HG02763 (cell line): ENCODE measurements around the gene SLC6A12.

Source experiments
- ATAC-seq: cut with Tn5 transposase; IDR thresholded peaks from one replicate; pipeline ENCODE4 v1.9.1; 2021; ENCODE audit warnings: mild to moderate bottlenecking, moderate library complexity; ENCODE audit not compliant: unreplicated experiment

The SLC6A12 gene

DNA sequence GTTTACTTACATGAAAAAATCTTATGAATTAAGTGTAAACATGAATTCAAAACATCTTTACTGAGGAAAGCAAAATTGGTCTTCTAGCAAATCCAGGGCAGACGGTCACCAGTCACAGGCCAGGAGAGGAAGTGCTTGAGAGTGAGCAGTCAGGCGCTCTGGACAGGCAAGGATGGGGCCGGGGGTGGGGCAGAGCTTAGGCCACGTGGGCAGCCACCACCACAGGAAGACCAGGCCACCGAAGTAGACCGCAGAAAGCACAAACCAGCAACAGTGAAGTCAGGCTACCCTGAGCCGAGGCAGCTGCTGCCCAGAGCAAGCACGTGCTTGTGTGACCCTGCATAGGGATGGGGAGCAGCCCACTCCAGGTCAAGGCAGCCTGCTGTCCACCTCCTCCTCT, 33.5 kb downstream of the SLC6A12 start:
- no peak for ATAC-seq

DNA sequence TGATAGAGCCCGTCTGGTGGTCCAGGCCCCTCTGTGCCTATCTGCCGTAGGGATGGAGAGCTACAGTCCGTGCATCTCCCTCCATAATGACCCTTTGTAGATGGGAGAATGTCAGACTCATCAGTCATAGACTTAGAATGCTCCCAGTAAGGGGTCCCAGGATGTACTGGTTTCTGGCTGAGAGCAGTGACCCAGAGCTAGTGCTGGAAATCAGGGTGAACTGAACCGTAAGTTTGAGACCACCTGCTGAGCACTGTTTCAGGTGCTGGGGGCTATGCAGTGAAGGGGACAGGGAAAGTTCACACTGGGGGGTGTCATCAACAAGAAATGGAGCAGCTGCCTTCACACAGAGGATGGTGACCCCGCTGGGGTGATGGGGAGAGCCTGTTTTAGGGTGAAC, 34.1 kb downstream of the SLC6A12 start:
- no peak for ATAC-seq

DNA sequence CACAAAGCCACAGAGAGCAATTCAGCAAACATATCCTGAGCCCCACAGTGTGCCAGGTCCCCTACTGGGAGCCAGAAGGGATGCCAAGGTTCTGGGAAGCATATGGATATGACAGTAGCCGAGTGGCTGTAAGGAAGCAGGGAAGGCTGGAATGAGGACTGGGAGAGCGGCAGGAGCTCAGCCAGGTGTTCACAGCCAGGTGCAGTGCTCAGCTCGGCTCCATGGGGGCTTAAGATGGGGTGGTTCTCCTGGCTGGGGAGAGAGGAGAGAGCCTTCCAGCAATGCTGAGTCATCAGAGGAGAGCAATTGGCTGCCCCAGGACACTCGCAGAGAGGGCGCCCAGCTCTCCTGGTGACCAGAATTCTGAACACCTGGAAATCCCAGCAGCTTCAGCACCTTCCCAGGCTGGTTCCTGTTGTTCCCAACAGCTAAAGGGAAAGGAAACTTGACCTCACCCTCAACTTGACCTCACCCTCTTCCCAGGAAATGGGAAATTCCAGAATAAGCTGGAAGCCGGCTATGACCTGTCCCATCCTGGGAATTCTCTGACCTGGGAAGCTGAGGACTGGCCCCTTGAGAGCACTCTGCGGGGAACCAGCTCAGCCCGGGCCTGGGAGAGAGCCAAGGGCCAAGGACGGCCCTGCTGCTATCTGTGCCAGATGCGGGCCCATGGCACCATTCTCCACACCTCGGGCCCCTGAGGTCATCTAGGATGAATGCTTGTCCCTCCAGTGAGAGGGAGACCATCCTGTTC, 34.6 kb downstream of the SLC6A12 start:
- no peak for ATAC-seq

DNA sequence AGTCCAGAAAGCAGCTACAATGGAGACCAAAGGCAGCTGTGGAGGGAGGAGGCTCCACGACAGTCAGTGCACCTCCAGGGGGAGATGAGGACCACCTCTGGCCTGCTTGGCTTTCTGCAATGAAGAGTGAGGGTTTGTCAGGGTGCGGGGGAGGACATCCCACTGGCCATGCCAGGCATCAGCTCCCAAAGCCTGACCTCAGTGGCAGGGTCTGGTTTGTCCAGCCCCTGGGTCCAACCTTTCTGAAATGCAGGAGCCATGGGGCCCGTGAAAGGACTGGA, 35.2 kb downstream of the SLC6A12 start:
- ATAC-seq: no peak

DNA sequence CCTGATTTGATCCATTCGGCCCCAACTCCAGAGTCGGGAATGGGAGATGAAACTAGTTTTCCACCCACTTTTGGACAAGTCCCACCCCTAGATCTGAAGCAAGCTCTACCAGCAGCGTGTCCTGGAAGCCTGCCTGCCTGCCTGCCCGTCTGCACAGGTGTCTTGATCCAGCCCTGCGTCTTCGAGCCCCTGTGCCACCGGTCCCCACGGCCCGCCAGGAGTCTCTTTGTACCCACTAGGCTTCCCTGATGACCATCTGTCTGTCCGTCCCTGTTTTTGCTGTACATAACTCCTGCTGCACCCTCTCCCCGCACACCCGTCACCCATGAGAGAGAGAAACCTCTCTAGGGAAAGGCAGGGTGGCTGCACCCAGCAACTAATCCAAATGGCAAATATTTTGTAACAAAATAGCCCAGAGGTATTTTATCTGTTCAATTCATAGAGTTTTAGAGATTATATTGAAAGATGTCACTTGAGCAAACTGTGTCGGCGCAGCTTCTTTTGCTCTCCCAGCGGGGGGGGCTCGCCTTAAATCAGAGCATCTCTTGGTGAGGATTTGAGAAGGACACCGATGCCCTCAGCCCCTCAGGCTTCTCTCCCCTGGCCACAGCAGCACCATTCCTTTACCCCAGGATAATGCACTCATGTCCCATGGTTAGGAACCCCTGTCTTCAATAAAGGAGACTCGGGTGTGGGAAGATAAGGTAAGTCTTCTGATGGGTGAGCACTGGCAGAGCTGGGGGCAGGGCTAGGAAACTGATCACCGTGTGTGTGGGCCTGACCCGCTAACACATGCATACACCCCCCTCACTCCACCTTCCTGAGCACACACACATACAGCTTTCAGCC, 35.8 kb downstream of the SLC6A12 start:
- no peak for ATAC-seq

DNA sequence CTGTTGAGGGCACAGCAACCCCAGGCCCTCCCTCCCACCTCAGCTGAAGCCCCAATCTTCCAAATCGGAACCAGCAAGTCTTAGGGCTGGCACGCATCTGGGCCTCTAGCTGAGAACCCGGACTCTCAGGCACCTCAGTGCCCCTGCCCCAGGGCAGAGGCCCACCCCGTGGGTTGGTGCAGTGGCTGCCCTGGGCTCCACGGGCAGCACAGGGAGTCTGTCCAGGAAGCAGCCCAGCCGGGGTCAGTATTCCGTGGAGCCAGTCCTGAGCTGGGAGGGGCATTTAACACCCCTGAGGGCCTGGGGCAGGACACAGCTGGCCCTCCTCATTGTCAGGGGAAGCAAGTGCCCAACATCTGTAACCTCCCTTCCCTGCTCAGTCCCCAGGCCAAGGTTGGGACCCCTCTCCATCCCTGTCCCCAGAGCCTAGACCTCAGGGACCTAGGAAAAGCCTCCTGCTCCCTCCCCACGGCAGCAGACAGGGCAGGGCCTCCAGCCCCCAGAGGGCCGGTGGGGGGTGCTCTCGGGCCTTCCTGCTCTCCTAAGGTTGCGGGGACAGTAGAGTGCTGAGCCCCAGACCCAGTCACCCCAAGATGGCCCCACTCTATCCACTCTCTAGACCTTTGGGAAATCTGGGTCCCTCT, 36.5 kb downstream of the SLC6A12 start:
- no peak for ATAC-seq

DNA sequence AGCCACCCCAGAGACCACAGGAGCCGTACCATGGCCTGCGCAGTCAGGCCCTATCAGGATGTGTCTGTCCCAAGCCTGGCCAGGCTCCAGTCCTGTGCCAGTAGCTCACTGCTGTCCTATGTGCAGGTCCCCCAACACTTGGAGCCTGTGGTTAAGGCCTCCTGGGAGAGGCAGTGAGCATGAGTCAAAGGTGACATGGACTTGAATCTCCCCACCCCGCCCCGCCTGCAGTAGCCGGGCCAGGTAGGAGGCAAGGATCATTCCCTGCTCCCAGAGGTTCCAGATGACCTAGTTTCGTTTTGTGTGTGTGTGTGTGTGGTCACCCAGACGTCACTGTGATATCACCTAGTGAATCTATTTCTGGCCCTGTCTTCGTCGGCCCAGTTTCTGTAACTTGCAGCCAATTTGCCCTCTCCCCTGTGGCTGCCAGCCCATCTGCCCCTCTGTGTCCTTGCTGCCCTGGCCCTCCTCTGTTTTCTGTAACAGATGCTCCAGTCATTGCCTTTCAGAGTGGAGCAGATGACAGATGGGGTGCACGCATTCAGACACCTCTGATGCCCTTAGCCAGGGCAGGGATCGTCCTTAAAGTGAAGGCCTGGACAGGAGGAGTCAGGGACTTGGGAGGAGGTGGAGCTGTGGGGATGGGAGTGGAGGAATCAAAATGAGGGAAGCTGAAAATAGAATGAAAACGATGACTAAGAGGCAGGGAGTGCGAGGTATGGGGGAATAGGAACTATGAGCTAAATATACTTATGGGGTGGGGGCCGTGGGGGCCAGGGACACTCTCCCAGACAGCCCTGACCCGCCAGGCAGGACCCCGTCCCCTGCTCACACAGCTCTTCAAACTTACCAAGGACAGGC, 37.4 kb downstream of the SLC6A12 start:
- no peak for ATAC-seq

DNA sequence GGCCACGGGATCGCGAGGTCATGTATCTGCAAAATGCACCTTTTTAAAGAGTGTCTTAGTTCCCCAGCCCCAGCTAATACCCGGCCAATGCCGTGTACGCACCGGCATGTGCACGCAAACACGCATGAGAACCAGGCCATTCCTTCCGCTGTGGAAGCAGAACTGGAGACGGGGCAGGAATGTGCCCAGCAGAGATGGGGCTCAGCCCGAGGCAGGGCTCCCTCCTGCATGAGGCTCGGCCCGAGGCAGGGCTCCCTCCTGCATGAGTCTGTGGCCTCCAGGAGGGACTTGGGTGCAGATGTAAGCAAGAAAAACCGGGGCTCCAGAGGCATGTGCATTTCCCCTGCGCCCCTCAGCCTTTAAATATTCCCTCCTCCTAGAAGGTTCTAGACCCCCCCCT, 38.2 kb downstream of the SLC6A12 start:
- ATAC-seq: no peak

DNA sequence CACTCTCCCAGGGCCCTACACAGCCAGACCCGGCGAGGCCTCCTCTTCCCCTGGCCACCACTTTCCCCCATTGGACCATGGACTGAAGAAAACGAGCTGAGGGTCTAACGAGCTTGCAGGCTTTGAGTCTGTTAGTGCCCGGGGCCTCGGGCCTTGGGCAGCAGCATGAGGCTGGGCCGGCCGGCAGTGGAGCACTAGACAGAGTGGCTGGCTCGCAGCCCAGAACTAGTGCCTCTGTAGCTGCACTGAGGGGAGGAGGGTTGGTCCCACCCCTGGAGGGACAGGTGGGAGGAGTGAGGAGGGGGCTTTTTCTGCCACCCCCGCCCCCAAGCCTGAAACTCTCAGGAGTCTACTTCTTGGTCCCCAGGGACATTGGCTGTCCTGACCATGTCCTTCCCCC, 38.7 kb downstream of the SLC6A12 start:
- ATAC-seq: no peak

DNA sequence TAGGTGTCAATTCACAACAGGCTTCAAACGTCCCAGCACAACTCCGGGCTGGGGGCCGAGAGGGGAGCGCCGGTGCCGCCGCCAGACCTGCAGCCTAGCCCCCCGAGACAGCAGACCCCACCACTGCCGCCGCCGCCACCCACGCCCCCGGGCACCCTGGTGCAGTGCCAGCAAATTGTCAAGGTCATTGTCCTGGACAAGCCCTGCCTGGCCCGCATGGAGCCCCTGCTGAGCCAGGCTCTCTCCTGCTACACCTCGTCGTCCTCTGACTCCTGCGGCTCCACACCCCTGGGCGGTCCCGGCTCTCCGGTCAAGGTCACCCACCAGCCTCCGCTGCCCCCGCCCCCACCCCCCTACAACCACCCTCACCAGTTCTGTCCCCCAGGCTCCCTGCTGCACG, 39.4 kb downstream of the SLC6A12 start:
- no peak for ATAC-seq

DNA sequence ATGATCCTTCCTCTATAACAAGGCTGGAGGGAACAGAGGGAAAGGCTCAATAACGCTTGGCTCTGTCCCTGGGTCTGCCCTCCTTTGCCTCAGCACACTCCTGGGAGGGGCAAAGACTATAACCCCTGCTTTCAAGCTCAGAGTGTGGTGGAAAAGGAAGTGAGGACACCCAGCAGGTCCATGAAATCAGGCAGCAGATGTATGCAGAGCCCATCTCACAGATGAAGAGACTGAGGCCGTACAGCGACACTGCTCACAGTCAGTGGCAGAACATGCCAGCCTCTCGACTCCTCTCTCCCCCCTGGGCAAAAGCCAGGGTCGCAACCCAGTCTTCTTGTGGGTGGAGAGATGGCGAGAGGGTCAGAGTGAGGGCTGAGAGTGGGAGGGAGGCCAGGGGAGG, 39.8 kb downstream of the SLC6A12 start:
- no peak for ATAC-seq

DNA sequence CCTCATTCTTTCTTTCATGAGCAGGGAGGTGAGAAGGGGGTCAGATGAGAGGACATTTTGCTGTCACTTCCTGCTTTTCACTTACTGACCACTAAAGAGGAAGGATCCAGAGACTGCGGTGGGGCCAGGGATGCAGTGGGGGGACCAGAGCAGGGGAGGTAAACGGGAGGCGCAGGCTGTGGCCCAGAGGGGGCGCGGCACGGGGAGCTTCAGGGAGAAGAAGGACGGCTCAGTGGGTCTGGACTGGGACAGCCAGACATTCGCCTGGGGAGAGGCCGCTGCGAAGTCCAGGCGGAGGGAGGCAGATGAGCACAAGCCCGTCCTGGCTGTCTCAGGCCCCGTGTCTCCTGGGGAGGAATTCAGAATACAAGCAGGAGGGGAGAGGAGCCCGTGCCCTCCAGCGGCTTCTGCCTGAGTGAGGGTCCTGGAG, 41.2 kb downstream of the SLC6A12 start:
- ATAC-seq: no peak

DNA sequence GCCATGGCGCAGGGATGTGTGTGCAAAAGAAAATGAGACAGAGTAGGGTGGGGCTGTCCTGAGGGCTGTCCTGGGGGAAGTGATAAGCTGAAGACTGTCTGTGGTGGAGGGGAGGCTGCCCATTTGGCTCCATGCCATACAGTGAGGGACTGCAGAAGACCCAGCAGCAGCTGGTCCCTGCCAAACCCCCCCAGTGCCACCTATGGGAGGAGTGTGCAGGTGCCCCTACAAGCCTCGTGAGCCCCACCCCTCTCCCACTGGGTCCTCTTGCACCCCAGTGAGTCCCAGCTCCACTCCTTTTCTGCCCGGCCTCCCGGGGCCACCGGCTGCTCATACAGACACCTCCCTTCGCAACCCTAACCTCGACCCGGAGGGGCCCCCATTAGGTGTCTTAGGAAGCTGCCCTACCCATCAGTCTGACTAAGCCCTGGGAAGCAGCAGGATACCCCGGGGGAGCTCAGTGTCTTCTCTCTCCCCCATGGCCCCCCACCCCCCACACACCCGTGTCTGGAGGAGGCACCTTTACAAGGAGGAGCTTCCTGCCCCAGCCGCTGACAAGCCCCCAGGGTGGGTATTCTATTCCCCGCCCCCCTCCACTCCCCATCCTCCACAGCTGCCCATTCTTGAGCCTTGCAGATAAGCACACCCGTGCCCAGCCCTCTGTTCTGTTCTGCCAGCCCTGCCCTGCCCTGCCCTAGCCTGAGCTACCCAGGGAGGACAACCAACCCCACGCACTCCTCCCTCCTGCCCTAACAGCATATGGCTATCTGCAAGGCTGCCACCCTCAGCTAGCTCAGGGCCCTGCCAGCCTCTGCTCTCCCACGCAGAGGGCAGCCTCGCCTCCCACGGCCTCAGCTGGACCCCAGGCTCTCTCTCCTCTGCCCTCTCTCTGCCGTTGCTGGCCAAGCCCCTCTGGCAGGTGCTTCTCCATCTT, 41.9 kb downstream of the SLC6A12 start:
- no peak for ATAC-seq

DNA sequence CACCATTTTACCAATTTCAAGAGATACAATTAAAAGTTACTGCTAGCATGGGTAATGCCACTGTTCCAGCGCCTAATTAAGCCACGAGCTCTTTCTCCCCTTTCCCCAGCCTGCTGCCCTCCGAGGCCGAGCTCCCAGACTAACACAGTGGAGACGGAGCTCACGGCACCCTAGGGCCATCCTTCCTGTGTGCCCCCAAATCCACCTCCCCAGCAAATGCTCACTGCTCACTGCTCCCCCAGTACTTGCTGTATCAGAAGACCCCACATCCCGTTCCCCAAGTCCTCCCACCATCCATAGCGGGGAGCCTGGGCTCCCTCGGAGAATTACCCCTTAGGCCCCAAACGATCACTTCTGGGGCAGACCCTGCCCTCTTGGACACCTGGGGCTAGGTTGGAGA, 42.7 kb downstream of the SLC6A12 start:
- ATAC-seq: no peak

DNA sequence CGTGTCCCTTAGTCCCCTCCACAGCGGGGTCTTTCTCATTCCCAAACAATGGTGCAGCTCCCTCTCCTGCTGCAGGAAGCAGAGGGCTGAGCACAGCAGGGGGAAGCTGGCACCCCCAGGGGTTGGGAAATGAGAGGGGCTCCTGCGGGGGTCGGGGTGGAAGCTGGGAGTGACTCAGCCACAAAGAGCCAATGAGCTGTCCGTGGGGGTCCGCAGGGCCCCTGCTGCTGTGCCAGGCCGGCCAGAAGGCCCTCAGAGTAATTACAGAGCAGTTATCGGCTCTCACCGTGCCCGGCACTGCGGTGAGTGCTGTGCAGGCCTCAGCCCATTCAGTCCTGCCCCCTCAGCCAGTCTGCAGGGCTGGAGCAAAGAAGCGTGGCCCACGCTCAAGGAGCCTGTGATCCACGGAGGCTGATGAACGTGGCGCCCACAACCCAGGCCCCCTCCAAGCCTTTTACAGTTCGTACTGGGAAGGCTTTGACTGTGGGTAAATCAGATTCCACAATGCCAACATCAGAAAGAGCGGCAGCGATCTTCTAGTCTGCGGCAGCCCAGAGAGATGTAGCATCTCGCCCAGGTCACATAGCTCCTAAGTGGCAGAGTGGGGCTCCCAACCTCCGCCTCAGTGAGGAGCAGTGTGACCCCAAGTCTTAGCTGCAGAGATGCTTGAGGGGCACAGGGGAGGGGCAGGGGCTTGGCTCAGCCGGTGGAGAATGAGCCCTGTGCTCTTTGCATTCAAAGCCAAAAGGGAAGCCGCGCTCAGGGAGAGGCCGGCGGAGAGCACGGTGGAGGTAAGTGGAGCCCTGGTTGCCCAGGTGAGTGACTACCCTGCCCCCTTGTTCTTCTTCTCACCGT, 43.4 kb downstream of the SLC6A12 start:
- ATAC-seq: no peak

DNA sequence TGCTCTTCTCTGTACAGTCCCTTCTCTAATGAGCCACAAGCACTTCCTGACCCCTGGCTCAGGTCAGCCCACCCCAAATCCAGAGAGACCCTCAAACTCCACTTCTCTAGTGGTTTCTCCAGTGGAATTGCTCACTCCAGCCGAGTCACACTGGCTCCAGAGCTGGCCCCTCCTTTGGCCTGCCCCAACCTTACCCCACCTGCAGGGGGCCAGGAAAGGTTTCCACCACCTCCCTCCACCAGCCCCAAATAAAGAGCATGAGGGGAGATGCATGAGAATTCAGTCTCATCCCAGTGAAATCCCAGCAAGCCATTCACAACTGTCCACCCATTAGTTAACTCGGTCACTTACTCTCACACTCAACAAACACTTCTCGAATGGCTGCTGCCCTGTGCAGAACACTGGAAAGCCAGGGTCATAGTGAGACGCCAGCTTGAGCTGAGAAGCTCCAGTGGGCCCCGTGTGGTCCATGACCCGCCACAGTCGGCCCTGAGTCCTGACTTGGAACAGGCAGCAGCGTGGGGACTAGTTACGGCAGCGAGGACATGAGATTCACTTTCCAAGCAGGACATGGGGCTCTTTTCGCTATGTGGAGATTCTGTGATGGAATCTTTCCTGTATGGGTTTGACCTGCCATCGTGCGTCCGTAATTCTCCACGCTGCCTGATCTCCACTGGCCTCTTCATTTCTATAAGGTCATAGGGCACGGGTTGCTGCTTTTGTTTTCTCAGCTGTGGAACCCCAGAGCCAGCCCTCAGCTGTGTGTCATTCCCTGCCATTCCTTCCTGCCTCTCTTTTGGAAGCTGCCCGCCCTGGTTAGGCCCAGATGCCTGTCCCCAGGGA, 44.2 kb downstream of the SLC6A12 start:
- ATAC-seq: no peak

DNA sequence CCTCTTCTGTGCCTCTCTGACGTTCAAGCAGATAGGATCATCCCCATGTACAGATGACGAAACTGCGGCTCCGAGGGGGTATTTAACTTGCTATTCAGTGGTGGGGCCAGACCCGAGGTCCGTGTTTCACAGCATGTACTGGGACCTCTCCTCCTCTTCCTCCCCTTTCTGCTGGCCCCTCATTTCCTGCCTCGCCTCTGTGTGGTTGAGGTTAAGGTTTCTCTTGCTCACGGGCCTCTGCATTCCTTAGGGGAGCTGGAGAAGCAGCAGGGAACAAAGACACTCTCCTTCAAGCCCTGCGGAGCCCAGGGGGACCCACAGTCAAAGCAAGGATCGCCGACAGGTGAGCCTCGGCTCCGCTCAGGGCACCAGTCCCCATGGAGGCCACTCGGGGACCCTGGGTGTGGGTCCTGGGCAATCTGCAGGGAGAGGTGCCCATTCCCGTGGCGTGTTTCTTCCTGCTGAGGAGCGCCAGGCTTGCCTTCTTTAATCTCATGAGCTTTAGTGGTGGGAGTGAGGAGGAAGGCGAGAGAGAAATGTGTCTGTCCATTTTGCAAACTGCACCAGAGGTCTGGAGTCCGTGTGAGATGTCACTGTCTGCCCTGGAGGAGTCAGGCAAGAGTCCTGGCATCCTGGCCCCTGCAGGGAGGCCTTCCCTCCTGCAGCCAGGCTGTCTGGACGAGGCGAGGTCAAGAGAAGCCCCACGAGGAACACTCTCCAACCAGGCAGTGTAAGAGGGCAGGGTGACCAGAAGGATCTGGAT, 45.0 kb downstream of the SLC6A12 start:
- ATAC-seq: no peak
